Measurements from ENCODE around the gene CFAP157.

CFAP157 gene

DNA sequence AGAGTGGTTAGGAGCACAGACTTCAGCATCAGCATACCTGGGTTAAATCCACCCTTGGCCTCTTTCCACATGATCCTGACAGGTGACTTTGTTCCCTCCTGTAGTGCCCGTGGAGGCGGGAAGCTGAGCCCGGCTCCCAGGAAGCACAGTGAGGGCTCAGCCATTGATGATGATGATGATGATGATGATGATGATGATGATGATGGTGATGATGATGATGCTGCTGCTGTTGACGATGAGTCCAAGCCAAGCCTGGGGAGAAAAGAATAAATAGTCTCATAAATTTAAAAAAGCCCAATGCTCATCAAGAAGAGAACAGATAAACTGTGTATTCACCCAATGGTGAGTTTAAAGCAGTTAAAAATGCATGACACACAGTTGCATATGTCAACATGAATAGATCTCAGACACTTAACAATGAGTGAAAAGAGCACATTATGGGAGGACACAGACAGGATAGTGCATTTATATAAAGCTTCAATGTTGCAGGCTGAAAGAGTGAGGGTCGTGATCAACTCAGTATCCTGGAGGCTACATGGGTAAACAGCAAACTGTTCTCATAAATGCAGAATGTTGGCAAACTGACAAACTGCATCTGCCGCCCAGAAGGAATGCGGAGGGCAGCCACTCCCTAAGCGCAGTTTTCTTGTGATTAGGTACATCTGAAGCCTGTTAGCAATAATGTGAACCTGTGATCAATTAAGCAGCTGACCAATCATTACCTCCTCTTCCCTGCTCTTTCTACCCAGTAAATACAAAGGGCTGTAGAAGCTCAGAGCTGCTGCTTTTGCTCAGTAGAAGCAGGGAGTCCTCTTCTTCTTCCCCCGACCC lies 11.7 kb upstream of the CFAP157 start:
- no peak overlapping the region for H3K9ac ChIP-seq (ENCODE audit: low read length)

DNA sequence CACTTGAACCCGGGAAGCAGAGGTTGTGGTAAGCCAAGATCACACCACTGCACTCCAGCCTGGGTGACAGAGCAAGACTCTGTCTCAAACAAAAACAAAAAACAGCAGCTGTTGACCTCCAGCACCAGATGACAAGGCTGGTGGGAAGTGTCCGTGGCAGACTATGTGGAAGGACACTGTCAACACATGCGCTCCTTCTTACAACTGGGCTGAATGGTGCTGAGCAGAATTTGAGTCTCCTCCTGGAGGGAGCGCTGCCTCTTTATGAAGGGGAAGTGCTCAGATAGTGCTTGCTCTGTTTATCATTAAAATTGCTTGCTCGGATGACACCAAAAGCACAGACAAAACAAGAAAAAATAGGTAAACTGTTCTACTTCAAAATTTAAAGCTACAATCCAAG lies 9.2 kb upstream of the CFAP157 start:
- H3K4me1 ChIP-seq (ENCODE audit: control insufficient read depth, insufficient read depth, low read length), result no peaks in the 10 kb centered on the region
- no peak overlapping the region for H3K27ac ChIP-seq (ENCODE audit: low read depth, low read length)
- no peak overlapping the region for H3K4me3 ChIP-seq (ENCODE audit: low read depth, low read length)
- H3K9me3 ChIP-seq (ENCODE audit: control insufficient read depth, insufficient read depth, low read depth, low read length), result no peaks in the 10 kb centered on the region
- no peaks in the 10 kb centered on the region for H3K36me3 ChIP-seq (ENCODE audit: control insufficient read depth, insufficient read depth, low read length)
- H3K27me3 ChIP-seq (ENCODE audit: control insufficient read depth, insufficient read depth, low read length), result no peaks in the 10 kb centered on the region
- H3K9ac ChIP-seq (ENCODE audit: low read length), result no peak overlapping the region

More for the DNA sequence above, 11.7 kb upstream of the CFAP157 start:
- Histone ChIP-seq H3K9me3 (ENCODE audit: control insufficient read depth, insufficient read depth, low read depth, low read length) (no peaks in the 10 kb centered on the region), H3K27ac (ENCODE audit: low read depth, low read length) (no peak overlapping the region), H3K4me1 (ENCODE audit: control insufficient read depth, insufficient read depth, low read length) (no peaks in the 10 kb centered on the region), H3K4me3 (ENCODE audit: low read depth, low read length) (no peak overlapping the region), H3K36me3 (ENCODE audit: control insufficient read depth, insufficient read depth, low read length) (peaks cover 10% of the 10 kb centered on the region; the same call in 1 of the 2 replicates), H3K27me3 (ENCODE audit: control insufficient read depth, insufficient read depth, low read length) (no peaks in the 10 kb centered on the region)

DNA sequence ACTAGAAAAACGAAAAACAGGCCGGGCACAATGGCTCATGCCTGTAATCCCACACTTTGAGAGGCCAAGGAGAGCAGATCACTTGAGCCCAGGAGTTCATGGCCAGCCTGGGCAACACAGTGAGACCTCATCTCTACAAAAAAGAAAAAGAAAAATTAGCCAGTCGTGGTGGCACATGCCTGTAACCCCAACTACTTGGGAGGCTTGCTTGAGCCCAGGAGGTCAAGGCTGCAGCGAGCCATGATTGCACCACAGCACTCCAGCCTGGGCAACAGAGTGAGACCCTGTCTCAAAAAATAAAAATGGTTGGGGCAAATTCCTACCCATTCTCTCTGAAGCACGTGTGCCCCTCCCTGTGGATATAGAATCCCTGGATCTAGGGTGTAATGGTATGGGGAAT lies 8.4 kb upstream of the CFAP157 start:
- Histone ChIP-seq H3K27ac (ENCODE audit: low read depth, low read length) (no peak overlapping the region), H3K36me3 (ENCODE audit: control insufficient read depth, insufficient read depth, low read length) (no peaks in the 10 kb centered on the region), H3K4me1 (ENCODE audit: control insufficient read depth, insufficient read depth, low read length) (no peaks in the 10 kb centered on the region), H3K4me3 (ENCODE audit: low read depth, low read length) (no peak overlapping the region), H3K27me3 (ENCODE audit: control insufficient read depth, insufficient read depth, low read length) (no peaks in the 10 kb centered on the region), H3K9me3 (ENCODE audit: control insufficient read depth, insufficient read depth, low read depth, low read length) (no peaks in the 10 kb centered on the region), H3K9ac (ENCODE audit: low read length) (no peak overlapping the region)

DNA sequence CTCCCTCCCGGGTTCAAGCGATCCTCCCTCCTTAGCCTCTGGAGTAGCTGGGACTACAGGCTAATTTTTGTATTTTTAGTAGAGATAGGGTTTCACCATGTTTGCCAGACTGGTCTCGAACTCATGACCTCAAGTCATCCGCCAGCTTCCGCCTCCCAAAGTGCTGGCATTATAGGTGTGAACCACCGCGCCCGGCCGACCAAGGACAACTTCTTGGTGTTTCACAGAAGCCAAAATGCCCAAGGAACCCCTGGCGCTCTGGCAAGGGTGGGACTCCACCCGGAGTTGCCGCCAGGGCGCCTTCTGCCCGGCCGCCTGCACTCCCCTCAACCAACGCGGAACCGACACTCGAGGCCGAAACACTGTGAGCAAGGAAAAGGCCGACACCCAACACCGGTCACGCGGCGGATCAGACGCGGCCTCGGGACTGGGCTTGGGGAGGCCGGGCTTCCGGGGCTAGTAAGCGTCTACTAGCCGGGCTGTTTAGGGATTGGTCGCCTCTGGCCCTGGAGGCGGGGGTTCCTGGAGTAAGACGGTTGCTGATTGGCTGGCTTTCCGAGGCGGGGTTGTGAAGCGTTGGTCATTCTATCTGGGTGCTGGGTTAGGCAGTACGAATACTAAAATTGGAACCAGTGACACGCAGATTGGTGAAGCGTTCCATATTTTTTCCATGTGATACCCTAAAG lies 7.7 kb upstream of the CFAP157 start:
- no peaks in the 10 kb centered on the region for H3K9me3 ChIP-seq (ENCODE audit: control insufficient read depth, insufficient read depth, low read depth, low read length)
- H3K9ac ChIP-seq (ENCODE audit: low read length), result peak overlapping the region; percentile 77
- H3K27ac ChIP-seq (ENCODE audit: low read depth, low read length), result no peak overlapping the region
- no peaks in the 10 kb centered on the region for H3K36me3 ChIP-seq (ENCODE audit: control insufficient read depth, insufficient read depth, low read length)
- H3K27me3 ChIP-seq (ENCODE audit: control insufficient read depth, insufficient read depth, low read length), result no peaks in the 10 kb centered on the region
- H3K4me3 ChIP-seq (ENCODE audit: low read depth, low read length), result peak overlapping the region; percentile 53
- H3K4me1 ChIP-seq (ENCODE audit: control insufficient read depth, insufficient read depth, low read length), result no peaks in the 10 kb centered on the region

DNA sequence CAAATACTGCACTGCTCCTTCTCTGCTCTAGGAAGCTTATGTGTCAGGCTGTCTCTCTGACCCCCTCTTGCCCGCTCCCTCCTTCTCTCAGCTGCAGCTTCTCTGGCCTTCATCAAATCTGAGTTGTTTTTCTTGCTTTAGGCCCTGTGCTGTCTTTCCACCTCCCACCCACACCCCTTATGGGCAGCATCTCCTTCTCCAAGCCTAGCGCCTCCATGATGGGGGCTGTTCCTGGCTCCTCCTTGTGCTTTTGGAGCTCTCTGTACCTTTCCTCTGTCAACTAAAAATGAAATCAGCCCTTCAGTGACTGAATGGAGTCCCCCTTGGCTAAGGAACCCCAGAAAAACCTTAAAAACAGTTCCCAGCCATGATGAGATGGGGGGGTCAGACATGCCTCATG lies 6.6 kb upstream of the CFAP157 start:
- Histone ChIP-seq H3K9me3 (ENCODE audit: control insufficient read depth, insufficient read depth, low read depth, low read length) (no peaks in the 10 kb centered on the region), H3K36me3 (ENCODE audit: control insufficient read depth, insufficient read depth, low read length) (no peaks in the 10 kb centered on the region), H3K4me1 (ENCODE audit: control insufficient read depth, insufficient read depth, low read length) (no peaks in the 10 kb centered on the region; the same call in 1 of the 2 replicates), H3K27me3 (ENCODE audit: control insufficient read depth, insufficient read depth, low read length) (no peaks in the 10 kb centered on the region), H3K4me3 (ENCODE audit: low read depth, low read length) (no peak overlapping the region), H3K27ac (ENCODE audit: low read depth, low read length) (no peak overlapping the region), H3K9ac (ENCODE audit: low read length) (no peak overlapping the region)

DNA sequence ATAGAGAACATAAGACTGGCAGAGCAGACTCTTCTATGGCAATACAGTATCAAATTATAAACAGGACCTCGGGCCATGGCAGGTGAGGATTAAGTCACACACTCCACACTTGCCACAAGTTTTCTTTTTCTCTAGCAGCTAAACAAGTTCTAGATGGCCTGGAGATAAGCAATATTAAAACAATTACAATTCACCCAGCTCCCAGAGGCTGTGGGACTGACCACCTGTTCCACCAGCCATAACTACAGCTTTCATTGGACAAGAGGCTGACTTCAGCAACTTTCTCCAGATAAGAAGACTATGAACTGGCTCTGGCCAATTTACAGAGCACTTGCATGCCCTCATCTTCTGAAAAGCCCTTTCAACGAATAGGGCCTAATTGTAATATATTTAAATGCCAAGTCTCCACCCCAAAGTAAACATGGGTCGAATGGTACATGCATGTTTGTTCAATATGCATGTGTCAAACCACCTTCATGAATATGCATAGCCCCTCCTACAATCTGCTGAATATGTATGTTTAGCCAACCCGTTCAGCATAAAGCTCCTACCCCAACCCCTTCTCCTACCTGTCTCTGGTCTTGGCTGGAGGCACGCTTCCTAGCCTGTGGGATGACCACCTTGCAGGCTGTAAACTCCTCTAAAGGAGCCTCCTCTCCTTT lies 6.1 kb upstream of the CFAP157 start:
- no peaks in the 10 kb centered on the region for H3K36me3 ChIP-seq (ENCODE audit: control insufficient read depth, insufficient read depth, low read length)
- no peak overlapping the region for H3K4me3 ChIP-seq (ENCODE audit: low read depth, low read length)
- H3K27me3 ChIP-seq (ENCODE audit: control insufficient read depth, insufficient read depth, low read length), result no peaks in the 10 kb centered on the region
- H3K4me1 ChIP-seq (ENCODE audit: control insufficient read depth, insufficient read depth, low read length), result no peaks in the 10 kb centered on the region; the same call in 1 of the 2 replicates
- no peak overlapping the region for H3K9ac ChIP-seq (ENCODE audit: low read length)
- H3K9me3 ChIP-seq (ENCODE audit: control insufficient read depth, insufficient read depth, low read depth, low read length), result no peaks in the 10 kb centered on the region
- no peak overlapping the region for H3K27ac ChIP-seq (ENCODE audit: low read depth, low read length)

DNA sequence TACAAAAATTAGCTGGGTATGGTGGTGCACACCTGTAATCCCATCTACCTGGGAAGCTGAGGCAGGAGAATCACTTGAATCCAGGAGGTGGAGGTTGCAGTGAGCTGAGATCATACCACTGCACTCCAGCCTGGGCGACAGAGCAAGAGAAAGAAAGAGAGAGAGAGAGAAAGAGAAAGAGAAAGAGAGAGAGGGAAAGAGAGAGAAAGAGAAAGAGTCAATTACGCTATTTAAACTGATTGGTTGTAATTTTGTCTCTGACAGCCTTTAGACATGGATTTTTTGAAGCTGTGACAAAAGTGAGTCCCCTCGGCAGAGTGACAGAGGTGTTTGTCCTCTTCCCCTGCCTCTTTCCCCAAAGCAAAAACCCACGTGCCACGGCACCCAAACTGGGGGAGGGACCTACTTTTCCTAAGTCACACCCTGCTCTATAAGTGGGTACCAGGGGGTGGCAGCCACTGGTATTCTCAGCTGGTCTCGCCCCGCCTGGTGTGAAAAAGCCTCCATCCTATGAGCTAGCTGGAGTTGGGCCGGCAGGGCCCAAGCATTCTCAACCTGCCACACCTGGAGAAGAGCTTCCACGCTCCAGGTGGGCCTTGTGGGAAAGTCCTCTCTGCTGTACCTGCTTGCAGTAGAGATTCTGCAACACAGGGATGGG lies 3.4 kb upstream of the CFAP157 start:
- Histone ChIP-seq H3K36me3 (ENCODE audit: control insufficient read depth, insufficient read depth, low read length) (no peaks in the 10 kb centered on the region), H3K4me3 (ENCODE audit: low read depth, low read length) (no peak overlapping the region), H3K27me3 (ENCODE audit: control insufficient read depth, insufficient read depth, low read length) (no peaks in the 10 kb centered on the region), H3K9me3 (ENCODE audit: control insufficient read depth, insufficient read depth, low read depth, low read length) (no peaks in the 10 kb centered on the region), H3K9ac (ENCODE audit: low read length) (no peak overlapping the region), H3K27ac (ENCODE audit: low read depth, low read length) (no peak overlapping the region), H3K4me1 (ENCODE audit: control insufficient read depth, insufficient read depth, low read length) (no peaks in the 10 kb centered on the region; the same call in 1 of the 2 replicates)

DNA sequence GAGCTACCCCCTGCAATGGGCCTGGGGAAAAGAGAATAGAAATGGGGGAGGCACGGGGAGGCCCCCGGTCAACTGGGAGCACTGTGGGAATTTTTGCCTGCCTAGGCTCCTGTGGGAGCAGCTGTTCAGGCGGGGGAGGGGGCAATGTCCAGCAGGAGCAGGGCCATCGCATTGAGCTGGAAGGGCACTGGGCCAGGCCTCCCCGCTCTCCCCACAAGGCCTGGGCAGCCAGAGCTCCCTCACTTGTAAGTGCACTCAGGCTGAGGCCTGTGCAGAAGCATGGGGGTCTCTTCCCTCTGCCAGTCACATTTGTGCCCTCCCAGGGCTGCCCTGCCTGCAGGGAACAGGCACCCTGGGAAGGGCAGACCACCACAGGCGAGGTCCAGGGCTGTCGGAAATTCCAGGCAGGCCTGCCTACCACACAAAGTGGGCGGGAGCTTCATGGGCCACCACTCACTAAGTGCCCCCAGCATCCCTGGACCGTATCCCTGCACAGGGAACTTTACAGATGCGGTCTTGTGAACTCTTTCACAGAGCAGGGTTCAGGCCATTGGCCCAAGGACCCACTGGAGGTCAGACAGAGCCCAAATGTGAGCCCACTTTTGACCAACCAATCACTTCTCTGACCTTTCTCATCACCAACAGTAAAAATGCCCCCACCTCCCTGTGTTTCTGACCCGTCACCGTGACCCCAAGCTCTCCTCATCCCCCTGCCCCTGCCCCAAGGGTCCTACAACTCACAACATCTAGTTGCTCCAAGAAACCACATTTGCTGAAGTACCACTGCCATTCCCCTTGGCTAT lies 1.0 kb upstream of the CFAP157 start:
- Histone ChIP-seq H3K36me3 (ENCODE audit: control insufficient read depth, insufficient read depth, low read length) (no peaks in the 10 kb centered on the region), H3K9me3 (ENCODE audit: control insufficient read depth, insufficient read depth, low read depth, low read length) (no peaks in the 10 kb centered on the region), H3K27ac (ENCODE audit: low read depth, low read length) (no peak overlapping the region), H3K4me1 (ENCODE audit: control insufficient read depth, insufficient read depth, low read length) (no peaks in the 10 kb centered on the region; the same call in 1 of the 2 replicates), H3K9ac (ENCODE audit: low read length) (no peak overlapping the region), H3K4me3 (ENCODE audit: low read depth, low read length) (no peak overlapping the region), H3K27me3 (ENCODE audit: control insufficient read depth, insufficient read depth, low read length) (no peaks in the 10 kb centered on the region)

DNA sequence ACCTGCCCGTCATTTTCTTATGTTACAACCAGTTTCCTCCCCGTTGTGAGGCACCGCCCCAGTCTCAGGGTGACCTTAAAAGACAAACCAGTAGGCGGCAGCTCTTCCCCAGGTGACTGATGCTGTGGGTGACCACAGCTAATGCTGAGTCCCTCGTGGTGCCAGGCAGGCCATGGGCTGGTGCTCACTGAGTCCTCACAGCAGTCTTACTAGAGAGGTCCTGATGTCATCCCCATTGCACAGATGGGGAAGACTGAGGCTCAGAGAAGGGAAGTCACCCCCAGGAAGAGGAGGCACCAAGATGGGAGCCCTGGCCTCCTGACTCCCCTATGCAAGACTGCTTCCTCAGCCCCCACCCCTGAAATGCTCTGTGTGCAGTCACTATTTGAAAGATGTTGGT lies 978 bp downstream of the CFAP157 start:
- no peak overlapping the region for H3K27ac ChIP-seq (ENCODE audit: low read depth, low read length)
- H3K9me3 ChIP-seq (ENCODE audit: control insufficient read depth, insufficient read depth, low read depth, low read length), result no peaks in the 10 kb centered on the region
- H3K36me3 ChIP-seq (ENCODE audit: control insufficient read depth, insufficient read depth, low read length), result no peaks in the 10 kb centered on the region
- no peak overlapping the region for H3K9ac ChIP-seq (ENCODE audit: low read length)
- H3K27me3 ChIP-seq (ENCODE audit: control insufficient read depth, insufficient read depth, low read length), result no peaks in the 10 kb centered on the region
- H3K4me3 ChIP-seq (ENCODE audit: low read depth, low read length), result no peak overlapping the region
- H3K4me1 ChIP-seq (ENCODE audit: control insufficient read depth, insufficient read depth, low read length), result peaks cover 14% of the 10 kb centered on the region

DNA sequence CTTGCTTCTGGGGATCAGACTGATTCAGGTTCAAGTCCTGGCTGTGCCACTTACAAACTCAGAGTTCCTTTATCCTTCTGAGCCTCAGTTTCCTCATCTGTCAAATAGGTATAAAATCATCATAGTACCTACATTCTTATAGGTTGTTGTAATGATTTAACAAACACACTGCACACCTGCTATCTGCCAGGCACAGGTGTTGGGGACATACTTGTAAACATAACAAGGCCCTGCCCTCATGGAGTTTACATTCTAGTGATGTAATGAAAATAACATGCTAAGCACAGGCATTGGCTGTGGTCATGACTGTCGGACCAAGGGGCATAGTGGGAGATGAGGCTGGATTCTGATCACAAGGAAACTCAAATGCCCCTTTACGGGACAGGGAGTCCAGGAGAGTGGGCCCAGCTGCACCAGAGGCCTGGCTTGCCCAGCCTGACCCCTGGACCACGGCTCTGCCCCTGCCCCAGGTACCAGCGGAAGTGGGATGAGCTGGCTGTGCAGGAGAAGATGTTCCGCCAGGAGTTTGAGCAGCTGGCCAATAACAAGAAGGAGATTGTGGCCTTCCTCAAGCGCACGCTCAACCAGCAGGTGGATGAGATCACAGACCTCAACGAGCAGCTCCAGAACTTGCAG lies 2.3 kb downstream of the CFAP157 start:
- no peaks in the 10 kb centered on the region for H3K36me3 ChIP-seq (ENCODE audit: control insufficient read depth, insufficient read depth, low read length)
- no peaks in the 10 kb centered on the region for H3K9me3 ChIP-seq (ENCODE audit: control insufficient read depth, insufficient read depth, low read depth, low read length)
- H3K4me3 ChIP-seq (ENCODE audit: low read depth, low read length), result no peak overlapping the region
- no peaks in the 10 kb centered on the region for H3K27me3 ChIP-seq (ENCODE audit: control insufficient read depth, insufficient read depth, low read length)
- no peak overlapping the region for H3K27ac ChIP-seq (ENCODE audit: low read depth, low read length)
- H3K9ac ChIP-seq (ENCODE audit: low read length), result no peak overlapping the region
- H3K4me1 ChIP-seq (ENCODE audit: control insufficient read depth, insufficient read depth, low read length), result peaks cover 15% of the 10 kb centered on the region

Measured in HUES6 (cell line).